HepG2 (cell line): ENCODE measurements around the gene TNFAIP8L1. TPM values are rescaled to one million over a fixed set of nuclear protein-coding genes. Genes with fewer than 3 reads are reported as not detected.

Source experiments
- ATAC-seq: fragments of 200-7000 bp; cut with Tn5 transposase; 3 replicates; pipeline ENCODE4 v1.9.1; 2020; ENCODE audit warnings: mild to moderate bottlenecking, moderate library complexity
- BruUV-seq: library from RNA; stranded (reverse); fragments of 400-500 nt; replicated peaks from 2 replicates; lab custom pipeline; 2021; lab: Mats Ljungman, UMichigan
- CTCF ChIA-PET: fragments of 300-600 bp; formaldehyde crosslinking; extraction: SDS; loops from one replicate; lab custom pipeline; 2021; ENCODE audit warnings: low total read pairs, inconsistent platforms, low intra/inter-chr PET ratio; lab: Yijun Ruan, JAX
- POLR2A ChIA-PET: fragments of 350-600 bp; sonication (Branson Sonifier 250); formaldehyde crosslinking; loops from one replicate; lab custom pipeline; 2020; ENCODE audit warnings: antibody characterized with exemption, inconsistent platforms; lab: Yijun Ruan, JAX
- DNase-seq: peaks from one replicate; pipeline ENCODE4 v3.0.0-alpha.2; 2015; ENCODE audit warnings: low spot score
- FAIRE-seq: peaks from 3 replicates; lab custom pipeline; 2011; peaks lifted over from hg19 to GRCh38; lab: Jason Lieb, UNC
- H2AFZ ChIP-seq: one replicate; pipeline ENCODE4 v1.6.1; 2011; ENCODE audit warnings: low read length, inconsistent platforms
- H3K27ac ChIP-seq: fragments of 300-600 bp; 3 replicates; pipeline ENCODE4 v1.8.0; 2011; ENCODE audit warnings: mixed run types, mild to moderate bottlenecking, mixed read lengths, low read length, inconsistent platforms; ENCODE audit not compliant: insufficient read depth; ENCODE audit errors: extremely low read length
- H3K27me3 ChIP-seq, 2 experiments: fragments of 200-600 bp in 1 of 2; 2 replicates in 1 of 2; 3 replicates in 1 of 2; pipeline versions ENCODE4 v1.6.0 to v1.8.0; 2011; ENCODE audit warnings: low read length in 2 of 2, mild to moderate bottlenecking in 2 of 2, moderate library complexity in 2 of 2, inconsistent platforms in 1 of 2; ENCODE audit not compliant: insufficient read depth in 2 of 2, control insufficient read depth in 1 of 2
- H3K36me3 ChIP-seq, 2 experiments: fragments of 200-600 bp in 1 of 2; replicated peaks in 1 of 2; 2 replicates in 1 of 2; 3 replicates in 1 of 2; pipeline versions ENCODE4 v1.5.1 to v1.8.0; 2011; ENCODE audit warnings: low read length in 2 of 2, inconsistent platforms in 1 of 2; ENCODE audit not compliant: insufficient read depth in 2 of 2, control insufficient read depth in 1 of 2
- H3K4me1 ChIP-seq: 2 replicates; pipeline ENCODE4 v1.5.1; 2012; ENCODE audit warnings: low read length, inconsistent platforms; ENCODE audit not compliant: insufficient read depth
- H3K4me2 ChIP-seq: 2 replicates; pipeline ENCODE4 v1.6.0; 2011; ENCODE audit warnings: low read depth, low read length, inconsistent platforms
- H3K4me3 ChIP-seq, 3 experiments: fragments of 200-600 bp in 1 of 3; sonication (generic), shearing (Covaris generic) in 1 of 3; replicated peaks in 1 of 3; 2 replicates each; pipeline ENCODE4 v1.5.1; 2011 to 2016; ENCODE audit warnings: low read length in 3 of 3, inconsistent platforms in 2 of 3, low read depth in 2 of 3, mild to moderate bottlenecking in 2 of 3, control low read depth in 1 of 3, mixed read lengths in 1 of 3; ENCODE audit not compliant: insufficient read depth in 1 of 3
- H3K79me2 ChIP-seq: one replicate; pipeline ENCODE4 v1.6.1; 2011; ENCODE audit warnings: low read length, inconsistent platforms; ENCODE audit not compliant: insufficient read depth
- H3K9ac ChIP-seq: 2 replicates; pipeline ENCODE4 v1.6.0; 2011; ENCODE audit warnings: mild to moderate bottlenecking, low read depth, low read length, inconsistent platforms; ENCODE audit not compliant: insufficient read depth
- H3K9me3 ChIP-seq: 2 replicates; pipeline ENCODE4 v1.5.1; 2012; ENCODE audit warnings: mild to moderate bottlenecking, low read length
- H4K20me1 ChIP-seq: 2 replicates; pipeline ENCODE4 v1.6.0; 2011; ENCODE audit warnings: inconsistent platforms, mild to moderate bottlenecking, low read length, moderate library complexity; ENCODE audit not compliant: insufficient read depth
- AGO2 ChIP-seq: fragments of 200-400 bp; formaldehyde crosslinking; optimal IDR thresholded peaks from 2 replicates; pipeline ENCODE3; 2017; ENCODE audit warnings: mild to moderate bottlenecking, low read depth, low read length, moderate library complexity
- ATRX ChIP-seq: sonication (generic); formaldehyde crosslinking; IDR thresholded peaks from 2 replicates; pipeline ENCODE4 v1.4.0; 2020; ENCODE audit warnings: missing genetic modification reagents, borderline replicate concordance
- DMAP1 ChIP-seq: IDR thresholded peaks from 2 replicates; pipeline ENCODE4 v1.6.1; 2016
- GATA4 ChIP-seq: sonication (generic); IDR thresholded peaks from 2 replicates; pipeline ENCODE4 v1.6.1; 2016; ENCODE audit warnings: antibody characterized with exemption, low read depth, borderline replicate concordance
- NFYC ChIP-seq: IDR thresholded peaks from 2 replicates; pipeline ENCODE4 v1.6.1; 2016; ENCODE audit warnings: missing genetic modification reagents, missing compliant biosample characterization
- POGK ChIP-seq: sonication (generic); formaldehyde crosslinking; conservative IDR thresholded peaks from 2 replicates; pipeline ENCODE4 v1.8.0; 2022; ENCODE audit warnings: mild to moderate bottlenecking, moderate library complexity, missing genetic modification reagents
- THAP8 ChIP-seq: sonication (generic); formaldehyde crosslinking; IDR thresholded peaks from 2 replicates; pipeline ENCODE4 v1.5.1; 2020; ENCODE audit warnings: missing genetic modification reagents, mild to moderate bottlenecking, borderline replicate concordance
- ZBTB3 ChIP-seq: sonication (generic); formaldehyde crosslinking; IDR thresholded peaks from 2 replicates; pipeline ENCODE4 v1.4.0; 2020; ENCODE audit warnings: low read depth, mild to moderate bottlenecking, moderate library complexity, missing genetic modification reagents, borderline replicate concordance
- ZBTB7A ChIP-seq: sonication (generic); formaldehyde crosslinking; IDR thresholded peaks from 2 replicates; pipeline ENCODE4 v1.8.0; 2022; ENCODE audit warnings: mild to moderate bottlenecking, missing genetic modification reagents
- ZMYM3 ChIP-seq: sonication (generic); formaldehyde crosslinking; IDR thresholded peaks from 2 replicates; pipeline ENCODE4 v1.5.1; 2020; ENCODE audit warnings: mild to moderate bottlenecking, missing genetic modification reagents
- ZNF260 ChIP-seq: sonication (generic); formaldehyde crosslinking; IDR thresholded peaks from 2 replicates; pipeline ENCODE4 v1.4.0; 2020; ENCODE audit warnings: missing genetic modification reagents, low read depth, mild to moderate bottlenecking, borderline replicate concordance
- ZNF629 ChIP-seq: sonication (generic); formaldehyde crosslinking; conservative IDR thresholded peaks from 2 replicates; pipeline ENCODE4 v1.5.0; 2020; ENCODE audit warnings: missing genetic modification reagents
- ZNF891 ChIP-seq: sonication (generic); formaldehyde crosslinking; IDR thresholded peaks from 2 replicates; pipeline ENCODE4 v1.5.0; 2020; ENCODE audit warnings: mild to moderate bottlenecking, missing genetic modification reagents
- WGBS: methylation state at CpG from one replicate; pipeline ENCODE4 v1.1.6; 2017; ENCODE audit warnings: low lambda C conversion rate; 5-methylcytosine and 5-hydroxymethylcytosine counted together
- in situ Hi-C: cut with HindIII; loops from 2 replicates; pipeline ENCODE4 v1.10.0; 2017; ENCODE audit warnings: low pct_unique_long_range_greater_than_20kb; ENCODE audit not compliant: extremely low pct_ligation_motif_present
- intact Hi-C: fragments of 100-400 bp; cut with micrococcal nuclease; formaldehyde crosslinking; loops from one replicate; pipeline ENCODE4 v1.10.0; 2022; ENCODE audit not compliant: unreplicated experiment
- polyA plus RNA-seq, 8 experiments: library from polyadenylated mRNA; depleted of rRNA in 3 of 8; stranded (reverse) in 7 of 8; unstranded in 1 of 8; fragments of >200 nt; fragmentation: Illumina TruSeq in 4 of 8; extraction: Trizol in 4 of 8; gene quantifications; 2 replicates each; pipeline versions ENCODE4 v1.2.1 to v1.2.3, GENCODE V29; 2011 to 2016; ENCODE audit warnings: low read depth in 4 of 8, missing spikeins in 1 of 8, mixed read lengths in 1 of 8; ENCODE audit not compliant: insufficient read depth in 1 of 8
- total RNA-seq, 5 experiments: library from RNA; depleted of rRNA; stranded (reverse); fragments of >200 nt; fragmentation: Illumina TruSeq; extraction: Trizol; gene quantifications; 2 replicates each; pipeline ENCODE4 v1.2.3, GENCODE V29; 2016; ENCODE audit warnings: low read depth in 1 of 5

TNFAIP8L1 gene
- total and polyA plus RNA-seq, 2 of the 13 experiments (the other 11 are each of a cell fraction or from before 2014, with no cell fraction given) = 13.4 to 21.4 TPM

GRCh38 chr19:4642625-4643024 is 3.3 kb downstream of the TNFAIP8L1 start (continued):
- TF ChIP-seq POGK (CRISPR knock-in tag) = no peak
- TF ChIP-seq ZBTB7A = no peak
- TF ChIP-seq, all 625 proteins: peak for 1

- Histone ChIP-seq H2AFZ (no peak overlapping the region), H3K9ac (no peak overlapping the region)
- POLR2A ChIA-PET = interaction anchor here (0.9 kb wide), 1 partner anchor 55 kb away, joined by 3 read pairs; no protein-coding TSS in a partner anchor
- DNase-seq = no peak
- intact Hi-C loops = no loop called here
- TF ChIP-seq AGO2 (peak; percentile 36), ZNF260 (CRISPR knock-in tag) (no peak), ZNF629 (peak; percentile 75), NFYC (CRISPR knock-in tag) (no peak), ZBTB3 (CRISPR knock-in tag) (no peak), THAP8 (CRISPR knock-in tag) (no peak), ATRX (CRISPR knock-in tag) (no peak), ZNF891 (CRISPR knock-in tag) (no peak), DMAP1 (CRISPR knock-in tag) (no peak), ZMYM3 (CRISPR knock-in tag) (peak; percentile 71), GATA4 (no peak)
- TF ChIP-seq, all 625 proteins: peak for 3
- Histone ChIP-seq H3K27ac (no peak overlapping the region), H3K36me3 (peaks cover 0 to 11% of the 10 kb centered on the region in 2 experiments; a peak in 3 of 5 replicates), H3K4me3 (no peak overlapping the region), H3K79me2 (peaks cover 29% of the 10 kb centered on the region), H3K4me2 (no peak overlapping the region), H3K9me3 (no peaks in the 10 kb centered on the region), H3K27me3 (no peaks in the 10 kb centered on the region), H4K20me1 (peaks cover 18% of the 10 kb centered on the region; the same call in 1 of the 2 replicates), H3K4me1 (peaks cover 12% of the 10 kb centered on the region)
- 100% methylated on average over 1 of the region's 4 CpGs for WGBS
- in situ Hi-C loops = no loop called here
- ATAC-seq (no peak), FAIRE-seq (no peak)
- no TSS peak for BruUV-seq
- CTCF ChIA-PET = no interaction called here
Observed at GRCh38 chr19:4645718-4646117, 6.4 kb downstream of the TNFAIP8L1 start.
